Right hindlimb (tissue), 1 donor: ENCODE results near the gene MAPK8IP3.
"Not testable (repeated sequence)": the region's sequence is repeated elsewhere in the genome, so short reads cannot be mapped to it uniquely, and the experiment has no call there.

ENCODE experiments used
- DNase-seq: peaks from one replicate; pipeline ENCODE4 v3.0.0-alpha.2; 2018

Gene MAPK8IP3

DNA sequence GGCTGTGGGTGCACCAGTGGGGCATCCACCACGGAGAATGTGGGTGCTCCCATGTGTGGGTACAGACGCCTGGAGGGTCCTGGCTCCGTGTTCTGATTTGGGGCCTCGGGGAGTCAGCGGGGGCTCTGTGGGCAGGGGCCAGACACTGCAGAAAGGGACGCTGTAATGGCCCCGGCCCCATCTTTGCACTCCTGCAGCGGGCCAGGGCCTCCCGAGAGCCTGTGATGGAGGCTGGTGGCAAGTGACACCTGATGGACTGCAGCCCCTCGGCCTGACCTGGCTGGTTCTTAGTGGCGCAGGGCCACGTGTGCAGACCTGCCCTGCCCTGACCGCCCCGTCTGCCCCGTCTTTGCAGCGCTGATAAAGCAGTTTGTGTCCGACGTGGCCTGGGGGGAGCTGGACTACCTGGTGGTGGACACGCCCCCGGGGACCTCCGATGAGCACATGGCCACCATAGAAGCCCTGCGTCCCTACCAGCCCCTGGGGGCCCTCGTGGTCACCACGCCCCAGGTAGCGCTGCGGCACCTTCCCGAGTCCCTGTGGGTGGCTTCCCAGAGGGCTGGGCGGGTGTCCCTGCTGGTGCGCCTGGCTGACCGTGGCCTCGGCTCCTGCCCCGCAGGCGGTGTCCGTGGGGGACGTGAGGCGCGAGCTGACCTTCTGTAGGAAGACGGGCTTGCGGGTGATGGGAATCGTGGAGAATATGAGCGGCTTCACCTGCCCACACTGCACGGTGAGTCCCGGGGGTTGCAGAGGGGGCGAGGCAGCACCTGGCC lies 81.5 kb downstream of the MAPK8IP3 start:
- no peak for DNase-seq

GRCh38 chr16:1788095-1788707 lies 82.2 kb downstream of the MAPK8IP3 start:
- no peak for DNase-seq

DNA sequence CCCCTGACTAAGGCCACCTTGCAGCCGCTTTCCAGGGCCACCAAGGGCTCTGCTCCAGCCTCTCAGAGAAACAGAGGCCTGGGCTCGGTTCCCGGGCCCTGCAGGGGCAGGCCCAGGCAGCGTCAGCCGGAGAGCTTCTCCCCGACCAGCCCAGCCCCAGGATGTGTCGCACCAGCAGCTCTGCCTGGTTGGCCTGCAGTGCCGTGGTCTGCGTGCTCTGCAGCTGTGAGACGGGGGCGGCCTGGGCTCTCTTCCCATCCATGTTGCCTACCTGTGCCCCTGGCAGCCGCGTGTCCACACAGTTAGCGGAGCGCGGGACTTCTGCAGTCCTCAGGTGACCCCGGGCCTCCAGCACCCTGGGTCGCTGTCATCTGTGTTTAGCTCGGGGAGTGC lies 82.7 kb downstream of the MAPK8IP3 start:
- no peak for DNase-seq

- no peak for DNase-seq
Measured at GRCh38 chr16:1789643-1790045, 83.6 kb downstream of the MAPK8IP3 start.

DNA sequence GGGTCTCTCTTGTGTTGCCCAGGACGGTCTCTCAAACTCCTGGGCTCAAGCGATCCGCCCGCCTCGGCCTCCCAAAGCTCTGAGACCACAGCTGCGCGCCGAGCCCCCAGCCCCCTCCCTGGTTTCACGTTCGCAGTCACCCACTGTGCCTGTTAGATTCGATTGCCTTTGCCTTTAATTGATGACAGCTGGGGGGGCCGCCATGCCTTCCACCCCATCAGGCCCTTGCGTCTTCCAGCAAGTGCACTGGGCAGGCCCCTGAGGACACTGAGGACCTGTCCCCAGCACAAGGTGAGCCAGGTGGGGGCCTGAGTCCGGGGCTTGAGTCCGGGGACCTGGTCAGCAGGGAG lies 84.2 kb downstream of the MAPK8IP3 start:
- no peak for DNase-seq

DNA sequence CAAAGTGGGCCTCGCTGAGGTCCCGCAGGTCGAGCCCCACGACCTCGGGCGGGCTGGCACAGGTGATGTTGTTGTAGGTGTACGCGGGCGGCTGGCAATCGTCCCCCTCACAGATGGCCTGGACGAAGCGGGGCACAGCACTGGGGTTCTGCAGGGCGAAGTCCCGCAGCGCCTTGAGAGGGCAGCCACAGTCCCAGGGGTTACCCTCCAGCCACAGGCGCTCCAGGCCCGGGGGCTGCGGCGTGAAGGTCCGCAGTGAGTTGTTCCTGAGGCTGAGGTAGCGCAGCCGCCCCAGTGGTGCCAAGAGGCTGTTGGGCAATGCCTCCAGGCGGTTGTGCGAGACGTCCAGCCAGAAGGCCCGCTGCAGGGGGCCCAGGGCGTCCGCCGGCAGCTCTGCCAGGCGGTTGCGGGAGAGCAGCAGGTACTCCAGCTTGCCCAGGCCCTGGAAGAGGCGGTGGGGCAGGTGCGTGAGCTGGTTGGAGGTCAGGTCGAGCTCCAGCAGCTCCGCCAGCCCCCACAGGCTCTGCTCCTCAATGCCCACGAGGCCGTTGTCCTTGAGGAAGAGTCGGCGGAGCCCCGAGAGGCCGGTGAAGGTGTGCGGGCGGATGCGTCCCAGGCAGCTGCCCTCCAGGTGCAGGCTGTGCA lies 84.7 kb downstream of the MAPK8IP3 start:
- DNase-seq, result no peak

GRCh38 chr16:1791256-1791942 lies 85.4 kb downstream of the MAPK8IP3 start:
- no peak for DNase-seq

- DNase-seq, result no peak
Measured at GRCh38 chr16:1791943-1792812, 86.2 kb downstream of the MAPK8IP3 start.

- DNase-seq, result peak; percentile 28
Measured at GRCh38 chr16:1792836-1793577, 87.0 kb downstream of the MAPK8IP3 start.

DNA sequence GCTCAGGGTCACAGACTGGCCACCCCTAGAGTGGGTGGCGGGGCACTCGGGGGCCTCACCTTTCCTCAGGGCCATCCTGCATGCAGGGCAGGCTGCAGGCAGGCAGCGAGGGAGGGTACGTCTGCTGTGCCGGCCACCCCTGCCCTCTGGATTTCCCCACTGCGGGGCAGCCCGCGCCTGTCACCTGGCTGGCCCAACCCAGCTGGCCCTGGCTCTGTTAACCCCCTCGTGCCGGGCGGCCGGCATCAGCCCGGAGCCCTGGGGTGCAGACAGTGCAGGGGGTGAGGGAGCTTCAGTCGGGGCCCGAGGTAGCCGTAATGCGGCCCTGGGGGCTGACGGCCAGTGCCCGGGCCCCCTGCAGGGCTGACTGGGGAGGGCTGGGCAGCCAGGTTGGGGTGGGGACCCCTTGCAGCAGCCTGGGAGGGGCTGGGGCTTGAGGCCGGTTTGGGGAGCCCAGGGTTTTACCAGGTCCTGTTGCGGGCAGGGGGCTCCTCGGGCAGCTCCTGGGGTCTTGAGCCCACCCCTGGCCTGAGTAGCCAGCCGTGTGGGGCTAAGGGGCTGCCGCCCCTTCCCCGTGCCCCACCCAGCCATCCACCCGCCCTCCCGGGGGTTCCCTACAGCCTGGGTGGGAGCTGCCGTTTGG lies 87.7 kb downstream of the MAPK8IP3 start, which contains the start of gene IGFALS:
TSS of gene IGFALS (minus strand) at position 128 of the 643 bp plus-strand sequence. CDS start at position 75, 53 bp downstream.
- DNase-seq, result no peak

DNA sequence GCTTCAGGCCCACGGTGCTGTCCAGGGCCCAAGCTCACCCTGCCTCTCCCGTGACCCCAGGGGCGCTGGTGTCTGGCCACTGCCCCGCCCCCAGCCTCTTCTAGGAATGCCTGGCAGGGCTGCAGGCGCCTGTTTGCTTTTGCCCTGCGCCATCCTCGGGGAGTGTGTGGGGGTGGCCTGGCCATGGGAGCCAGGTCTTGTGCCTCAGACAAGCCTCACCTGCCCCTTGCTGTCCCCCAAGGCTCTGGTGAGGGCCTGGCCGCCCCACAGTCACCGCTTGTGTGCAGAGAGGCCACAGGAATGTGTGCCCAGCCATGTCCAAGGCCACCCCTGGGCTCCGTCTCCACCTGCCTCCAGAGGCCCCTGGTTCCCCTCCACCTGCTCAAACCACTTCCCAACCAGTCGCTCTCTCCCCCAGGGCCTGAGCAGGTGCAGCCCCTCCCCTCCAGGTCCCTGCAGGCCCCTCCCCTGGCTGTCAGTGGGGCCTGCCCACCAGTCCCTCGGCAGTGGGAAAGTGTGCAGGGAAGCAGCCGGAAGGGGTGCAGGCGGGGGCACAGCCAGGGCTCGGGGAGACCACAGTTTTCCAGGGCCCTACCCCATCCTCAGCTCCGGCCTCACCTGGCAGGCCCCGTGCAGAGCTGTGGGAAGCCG lies 88.4 kb downstream of the MAPK8IP3 start:
- no peak for DNase-seq

DNA sequence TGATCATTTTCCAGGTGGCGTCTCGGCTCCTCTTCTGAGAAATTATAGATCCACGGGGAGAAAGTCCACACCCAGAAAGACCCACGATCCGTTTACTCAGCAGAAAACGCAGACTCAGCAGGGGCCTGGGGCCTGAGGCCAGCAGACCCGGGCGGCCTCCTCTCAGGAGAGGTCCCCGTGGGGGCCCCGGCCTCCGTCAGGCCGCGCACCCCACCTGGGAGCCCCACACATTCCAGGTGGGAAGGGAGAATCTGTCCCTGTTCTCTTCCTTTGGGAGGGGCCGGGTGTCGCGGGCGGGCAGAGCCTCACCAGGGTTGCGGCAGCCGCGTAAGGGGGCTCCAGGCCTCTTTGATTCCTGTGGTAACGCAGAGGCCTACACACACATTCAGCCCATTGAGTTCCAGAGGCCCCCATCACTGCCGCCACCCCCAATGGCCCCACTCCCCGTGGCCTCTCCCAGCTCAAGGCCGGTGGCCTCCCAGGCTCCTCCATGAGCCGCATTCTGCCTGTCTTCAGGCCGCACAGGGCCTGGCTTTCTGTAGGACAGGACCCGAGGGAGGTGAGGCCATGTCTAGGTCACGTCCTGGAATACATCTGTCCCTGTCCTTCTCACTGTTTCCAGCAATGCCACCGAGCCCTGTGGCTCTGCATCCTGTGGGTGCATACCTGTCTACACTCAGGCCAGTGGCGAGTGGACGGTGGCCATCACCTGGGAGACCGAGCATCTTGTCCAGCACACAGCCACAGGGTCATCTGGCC lies 89.1 kb downstream of the MAPK8IP3 start:
- DNase-seq, result no peak

DNA sequence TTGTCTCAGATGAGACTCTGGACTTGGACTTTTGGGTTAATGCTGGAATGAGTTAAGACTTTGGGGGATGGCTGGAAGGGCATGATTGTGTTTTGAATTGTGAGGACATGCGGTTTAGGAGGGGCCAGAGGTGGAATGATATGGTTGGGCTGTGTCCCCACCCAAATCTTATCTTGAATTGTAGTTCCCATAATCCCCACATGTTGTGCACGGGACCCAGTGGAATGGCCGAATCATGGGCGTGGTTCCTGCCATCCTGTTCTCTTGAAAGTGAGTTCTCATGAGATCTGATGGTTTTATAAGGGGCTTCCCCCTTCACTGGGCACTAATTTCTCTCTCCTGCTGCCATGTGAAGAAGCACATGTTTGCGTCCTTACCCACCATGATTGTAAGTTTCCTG lies 93.3 kb downstream of the MAPK8IP3 start:
- not testable (repeated sequence) for DNase-seq

DNA sequence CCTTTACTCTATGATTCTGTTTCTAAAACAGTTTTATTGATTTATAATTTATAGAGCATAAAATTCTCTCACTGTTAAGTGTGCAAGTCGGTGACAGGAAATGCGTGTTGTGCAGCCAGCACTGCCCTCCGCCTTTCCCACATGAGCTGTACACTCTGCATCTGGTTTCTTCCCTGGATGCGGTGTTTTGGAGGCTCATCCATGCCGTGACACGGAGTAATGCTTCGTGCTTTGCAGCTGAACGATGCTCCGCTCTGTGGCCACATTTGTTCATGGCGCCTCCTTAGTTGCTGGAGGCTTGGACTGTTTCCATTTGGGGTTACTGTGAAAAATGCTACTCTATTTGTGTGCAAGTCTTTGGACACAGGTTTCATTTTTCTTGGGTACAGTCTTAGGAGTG lies 94.7 kb downstream of the MAPK8IP3 start:
- DNase-seq, result no peak

- DNase-seq, result no peak
Measured at GRCh38 chr16:1807626-1808025, 101.6 kb downstream of the MAPK8IP3 start.

GRCh38 chr16:1808691-1809090 lies 102.7 kb downstream of the MAPK8IP3 start:
- DNase-seq, result no peak

DNA sequence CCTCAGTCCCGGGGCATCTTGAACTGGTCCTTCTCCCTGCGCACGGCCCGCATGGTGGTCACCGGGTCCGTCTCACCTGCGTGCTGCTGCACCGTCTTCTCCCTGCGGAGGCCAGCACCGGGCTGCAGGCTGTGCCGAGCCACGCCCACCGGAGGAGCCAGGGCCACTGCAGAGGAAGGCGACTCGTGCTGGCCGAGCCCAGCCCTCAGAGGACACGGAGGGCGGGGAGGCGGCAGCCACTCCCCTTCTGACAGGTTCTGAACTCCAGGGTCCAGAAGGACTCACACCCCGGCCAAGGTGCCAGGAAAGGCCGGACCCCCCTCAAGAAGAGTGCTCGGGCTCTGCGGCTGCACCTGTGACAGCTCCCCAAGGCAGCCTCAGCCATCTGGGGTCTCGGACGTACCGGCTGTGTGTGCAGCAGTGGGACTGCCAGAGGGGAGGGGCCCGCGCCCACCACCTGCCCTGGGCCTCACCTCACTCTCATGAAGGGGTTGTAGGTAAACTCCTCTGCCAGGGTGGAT lies 103.3 kb downstream of the MAPK8IP3 start:
- no peak for DNase-seq

DNA sequence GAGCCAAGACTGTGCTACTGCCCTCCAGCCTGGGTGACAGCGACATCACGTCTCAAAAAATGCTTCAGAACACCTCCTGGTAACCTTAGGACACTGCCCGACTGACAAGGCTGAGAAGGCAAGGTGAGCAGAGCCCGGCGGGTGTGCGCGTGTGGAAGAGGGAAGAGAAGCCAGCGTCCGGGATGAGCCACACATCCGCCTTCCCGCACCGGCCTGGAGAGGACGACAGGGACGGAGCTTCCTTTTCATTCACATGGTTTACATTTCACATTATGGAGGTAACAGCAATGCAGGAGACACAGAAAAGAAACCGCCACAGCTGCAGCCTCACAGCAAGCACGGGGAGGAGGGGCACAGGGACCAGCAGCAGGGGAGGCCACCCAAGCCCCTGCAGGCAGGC lies 104.1 kb downstream of the MAPK8IP3 start:
- no peak for DNase-seq

- DNase-seq, result no peak
Measured at GRCh38 chr16:1810536-1810935, 104.5 kb downstream of the MAPK8IP3 start.

GRCh38 chr16:1812732-1813163 lies 106.8 kb downstream of the MAPK8IP3 start:
- DNase-seq, result peak; percentile 71
